H1 (cell line): Measurements from ENCODE around the gene TACC2.

Source experiments
- CHD2 ChIP-seq: IDR thresholded peaks from 2 replicates; pipeline ENCODE4 v1.6.1; 2012; ENCODE audit warnings: low read length, improper control_type of control experiment
- EGR1 ChIP-seq: IDR thresholded peaks from 2 replicates; pipeline ENCODE4 v1.6.1; 2011; ENCODE audit warnings: low read depth, low read length, borderline replicate concordance
- POLR2A ChIP-seq, 2 experiments: IDR thresholded peaks; 1 replicate in 1 of 2; 2 replicates in 1 of 2; pipeline ENCODE4 v1.6.1; 2011; ENCODE audit warnings: low read depth in 2 of 2, low read length in 2 of 2, mild to moderate bottlenecking in 2 of 2; ENCODE audit errors: control extremely low read depth in 1 of 2
- POLR2AphosphoS5 ChIP-seq: IDR thresholded peaks from 2 replicates; pipeline ENCODE4 v1.6.1; 2011; ENCODE audit warnings: low read depth, low read length
- RBBP5 ChIP-seq: IDR thresholded peaks from 2 replicates; pipeline ENCODE4 v1.7.1; 2012; ENCODE audit warnings: low read depth, mild to moderate bottlenecking, inconsistent platforms, low read length, moderate library complexity, borderline replicate concordance
- TAF7 ChIP-seq: optimal IDR thresholded peaks from 2 replicates; pipeline ENCODE3; 2011; ENCODE audit warnings: low read depth, mild to moderate bottlenecking, inconsistent platforms, low read length, moderate library complexity, borderline replicate concordance
- ZNF274 ChIP-seq: IDR thresholded peaks from 2 replicates; pipeline ENCODE4 v1.7.0; 2012; ENCODE audit warnings: low read length, borderline replicate concordance; ENCODE audit errors: extremely low read depth
- TF ChIP-seq, protein P1 (sequence below), 3 experiments: IDR thresholded peaks; 1 replicate in 2 of 3; 2 replicates in 1 of 3; pipeline versions ENCODE4 v1.5.1 to v1.6.1; 2011; ENCODE audit warnings: low read length in 3 of 3, mild to moderate bottlenecking in 3 of 3, inconsistent platforms in 2 of 3, low read depth in 1 of 3, moderate library complexity in 1 of 3; ENCODE audit not compliant: insufficient read depth in 1 of 3; ENCODE audit errors: control extremely low read depth in 1 of 3

DNA sequence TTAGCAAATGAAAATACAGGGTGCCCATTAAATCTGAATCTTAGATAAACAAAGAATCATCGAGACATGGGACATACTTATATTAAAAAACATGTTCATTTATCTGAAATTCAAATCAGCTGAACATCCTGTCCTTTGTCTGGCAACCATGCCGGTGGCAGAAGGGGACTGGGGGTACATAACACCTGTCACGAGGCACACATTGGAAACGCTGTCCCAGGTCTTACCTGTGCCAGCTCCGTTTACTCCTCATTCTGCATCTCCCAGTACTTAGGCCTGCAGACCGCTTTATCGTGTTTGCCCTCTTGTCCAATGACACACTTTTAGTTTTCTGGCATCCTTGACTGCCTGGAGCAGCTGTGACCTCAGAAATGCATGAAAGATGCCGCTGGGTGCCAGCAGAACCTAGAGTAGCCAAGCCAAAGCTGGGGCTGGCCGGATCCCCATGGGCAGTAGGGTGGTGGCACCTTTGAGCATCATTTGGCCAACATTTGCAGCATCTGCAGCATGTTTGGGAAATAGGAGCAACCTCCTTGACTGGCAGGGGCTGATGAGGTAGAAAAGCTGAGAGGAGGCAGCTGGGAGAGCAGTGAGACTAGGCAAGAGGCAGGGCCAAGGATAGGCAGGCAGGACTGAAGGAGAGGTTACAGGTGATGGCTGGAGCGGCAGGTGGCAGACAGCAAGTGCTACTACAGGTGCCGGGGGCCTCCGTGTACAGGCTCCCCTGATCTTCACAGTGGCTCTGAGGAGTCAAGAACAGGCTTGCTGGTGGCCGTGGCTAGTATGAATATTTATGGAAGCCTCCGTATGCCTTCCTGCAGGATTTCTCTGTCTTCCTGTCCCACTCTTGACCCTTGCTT lies 219.8 kb downstream of the TACC2 start:
- TF ChIP-seq POLR2AphosphoS5 (no peak), TAF7 (no peak), CHD2 (no peak), EGR1 (no peak), ZNF274 (no peak), RBBP5 (no peak), POLR2A (IDR thresholded peaks at IDR 0.05; ENCODE audit: control extremely low read depth in 1 of 2, low read depth in 2 of 2, low read length in 2 of 2) (no peak)
- TF ChIP-seq, protein P1, sequence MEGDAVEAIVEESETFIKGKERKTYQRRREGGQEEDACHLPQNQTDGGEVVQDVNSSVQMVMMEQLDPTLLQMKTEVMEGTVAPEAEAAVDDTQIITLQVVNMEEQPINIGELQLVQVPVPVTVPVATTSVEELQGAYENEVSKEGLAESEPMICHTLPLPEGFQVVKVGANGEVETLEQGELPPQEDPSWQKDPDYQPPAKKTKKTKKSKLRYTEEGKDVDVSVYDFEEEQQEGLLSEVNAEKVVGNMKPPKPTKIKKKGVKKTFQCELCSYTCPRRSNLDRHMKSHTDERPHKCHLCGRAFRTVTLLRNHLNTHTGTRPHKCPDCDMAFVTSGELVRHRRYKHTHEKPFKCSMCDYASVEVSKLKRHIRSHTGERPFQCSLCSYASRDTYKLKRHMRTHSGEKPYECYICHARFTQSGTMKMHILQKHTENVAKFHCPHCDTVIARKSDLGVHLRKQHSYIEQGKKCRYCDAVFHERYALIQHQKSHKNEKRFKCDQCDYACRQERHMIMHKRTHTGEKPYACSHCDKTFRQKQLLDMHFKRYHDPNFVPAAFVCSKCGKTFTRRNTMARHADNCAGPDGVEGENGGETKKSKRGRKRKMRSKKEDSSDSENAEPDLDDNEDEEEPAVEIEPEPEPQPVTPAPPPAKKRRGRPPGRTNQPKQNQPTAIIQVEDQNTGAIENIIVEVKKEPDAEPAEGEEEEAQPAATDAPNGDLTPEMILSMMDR (IDR thresholded peaks at IDR 0.05; ENCODE audit: control extremely low read depth in 1 of 3, insufficient read depth in 1 of 3, low read depth in 1 of 3, low read length in 3 of 3): no peak
